SKM-1 (cell line): ENCODE measurements around the gene NME9.

Source experiments
- DNase-seq: peaks from one replicate; lab custom pipeline; 2025; ENCODE audit not compliant: unreplicated experiment; lab: John Stamatoyannopoulos, UW

The NME9 gene

GRCh38 chr3:138362538-138362937, 32.9 kb upstream of the NME9 start:
- no peak for DNase-seq

DNA sequence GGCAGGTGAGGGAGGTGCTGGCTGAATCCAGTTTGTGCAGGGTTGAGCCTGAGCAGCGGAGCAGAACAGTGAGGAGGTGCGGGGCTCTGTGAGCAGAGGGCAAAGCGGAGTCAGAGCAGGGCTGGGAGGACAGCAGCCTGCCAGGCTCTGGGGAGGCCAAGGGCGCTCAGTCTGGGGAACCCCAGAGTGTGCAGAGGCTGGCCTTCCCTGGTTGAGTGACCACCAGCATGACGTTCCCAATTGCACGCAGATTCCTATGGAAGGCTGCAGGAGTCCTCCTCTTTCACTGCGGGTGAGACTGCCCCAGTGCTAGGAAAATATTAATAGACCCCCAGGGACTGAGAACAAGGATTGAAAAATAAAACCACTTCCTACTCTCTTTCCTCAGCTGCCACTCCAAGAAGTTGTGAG, 31.9 kb upstream of the NME9 start:
- DNase-seq, result no peak

GRCh38 chr3:138360869-138361525, 31.3 kb upstream of the NME9 start:
- DNase-seq, result no peak

GRCh38 chr3:138359919-138360868, 30.5 kb upstream of the NME9 start:
- no peak for DNase-seq

DNA sequence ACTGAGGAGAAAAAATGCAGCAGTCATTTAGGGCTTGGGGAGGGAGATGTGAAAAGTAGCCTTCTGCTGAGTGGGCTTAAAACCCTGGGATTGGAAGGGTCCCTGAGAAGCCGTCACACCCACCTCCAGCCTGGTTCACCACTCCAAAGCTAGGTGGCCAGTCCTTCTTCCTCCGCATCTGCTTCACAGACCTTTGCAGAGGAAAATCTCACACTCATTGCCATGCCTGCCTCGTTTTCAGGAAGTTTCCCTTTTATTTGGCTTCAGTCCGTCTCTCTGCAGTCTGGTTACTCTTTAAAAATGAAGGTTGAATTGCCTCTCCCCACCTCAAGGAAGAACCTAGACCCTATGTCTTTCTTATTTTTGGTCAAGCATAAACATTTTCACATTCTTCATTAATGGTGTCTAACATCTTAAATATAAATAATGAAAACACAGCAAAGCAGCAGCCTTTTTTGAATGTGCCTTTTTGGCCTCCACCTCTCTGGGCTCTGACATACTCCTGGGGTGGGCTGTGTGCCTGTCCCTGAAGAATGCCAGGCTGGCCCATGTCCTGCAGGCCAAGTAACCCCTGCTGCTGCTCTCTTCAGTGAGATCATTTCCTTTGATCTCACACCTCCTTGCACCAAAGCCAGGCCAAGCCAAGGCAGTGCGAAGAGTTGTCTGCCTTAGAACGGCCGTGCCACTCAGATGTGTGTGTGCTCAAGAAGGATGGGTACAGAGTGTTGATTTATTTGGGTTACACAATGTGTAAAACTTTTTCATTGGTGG, 29.7 kb upstream of the NME9 start:
- no peak for DNase-seq

DNA sequence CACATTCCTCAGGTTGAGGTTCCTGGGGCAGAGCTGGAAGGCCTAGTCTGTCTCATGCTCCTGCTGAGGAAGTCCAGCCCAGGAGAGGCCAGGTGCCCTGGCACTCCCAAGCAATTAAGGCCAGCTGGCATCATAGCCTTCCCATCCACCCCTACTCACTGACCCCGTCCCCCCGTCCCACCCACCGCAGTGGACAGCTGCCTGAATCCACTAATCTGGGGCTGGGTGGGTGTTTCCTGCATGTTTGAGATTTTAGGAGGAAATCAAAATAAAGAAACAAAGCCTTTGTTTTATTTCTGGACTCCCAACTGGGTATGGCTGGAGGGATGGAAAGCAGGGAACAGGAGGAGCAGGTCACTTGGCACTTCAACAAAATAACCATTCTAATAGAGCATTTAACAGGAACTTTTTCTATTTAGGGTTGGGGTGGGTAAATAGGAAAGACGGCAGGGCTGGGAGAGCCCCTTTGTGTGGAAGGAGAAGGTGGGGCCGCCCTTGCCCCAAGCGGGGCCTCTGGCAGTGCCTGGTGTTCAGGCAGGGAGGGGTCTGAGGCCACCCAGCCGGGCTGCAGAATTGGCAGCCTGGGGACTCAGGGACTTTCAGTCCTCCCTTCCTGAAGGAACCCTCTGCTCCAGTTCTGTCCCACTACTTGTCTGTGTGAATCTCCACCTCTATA, 27.2 kb upstream of the NME9 start:
- DNase-seq, result no peak

GRCh38 chr3:138355071-138355470, 25.4 kb upstream of the NME9 start:
- no peak for DNase-seq

DNA sequence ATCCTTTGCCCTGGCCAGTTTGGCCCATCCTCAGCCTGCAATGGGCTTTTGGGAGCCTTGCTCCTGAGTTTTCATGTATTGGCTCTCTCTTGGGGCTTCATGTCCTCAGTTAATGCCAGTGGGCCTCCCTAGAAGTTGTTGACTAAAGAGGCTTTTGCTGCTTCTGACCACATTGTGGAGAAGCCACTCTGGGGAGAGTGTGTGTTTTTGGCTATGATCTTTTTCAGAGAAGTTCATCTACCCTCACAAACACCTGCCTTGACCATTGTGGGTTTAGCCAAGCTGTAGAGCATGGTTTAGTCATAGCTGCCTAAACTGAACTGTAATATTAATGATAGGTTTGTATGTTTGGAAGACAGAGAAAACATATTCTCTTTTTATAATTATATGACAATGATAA, 24.7 kb upstream of the NME9 start:
- no peak for DNase-seq

- DNase-seq, result no peak
Measured at GRCh38 chr3:138351916-138352550, 22.4 kb upstream of the NME9 start.

DNA sequence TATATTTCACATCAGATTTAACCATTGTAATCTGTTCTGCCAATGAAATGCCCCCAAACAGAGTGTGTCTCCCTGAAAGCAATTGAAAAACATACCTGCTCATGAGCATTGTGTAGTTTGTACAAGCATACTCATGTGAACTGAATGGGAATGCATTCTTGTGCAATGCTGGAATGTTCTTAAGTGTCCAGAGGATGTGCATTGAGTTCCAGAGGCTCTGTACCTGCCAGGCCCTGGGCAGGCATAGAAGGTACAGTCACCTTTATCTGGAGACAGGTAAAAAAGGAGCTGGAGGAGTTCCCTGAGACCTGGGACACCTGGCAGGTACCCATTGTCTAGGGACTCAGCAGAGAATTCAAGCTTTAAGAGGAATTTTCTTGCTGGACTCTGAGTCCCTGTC, 21.5 kb upstream of the NME9 start:
- DNase-seq, result no peak

DNA sequence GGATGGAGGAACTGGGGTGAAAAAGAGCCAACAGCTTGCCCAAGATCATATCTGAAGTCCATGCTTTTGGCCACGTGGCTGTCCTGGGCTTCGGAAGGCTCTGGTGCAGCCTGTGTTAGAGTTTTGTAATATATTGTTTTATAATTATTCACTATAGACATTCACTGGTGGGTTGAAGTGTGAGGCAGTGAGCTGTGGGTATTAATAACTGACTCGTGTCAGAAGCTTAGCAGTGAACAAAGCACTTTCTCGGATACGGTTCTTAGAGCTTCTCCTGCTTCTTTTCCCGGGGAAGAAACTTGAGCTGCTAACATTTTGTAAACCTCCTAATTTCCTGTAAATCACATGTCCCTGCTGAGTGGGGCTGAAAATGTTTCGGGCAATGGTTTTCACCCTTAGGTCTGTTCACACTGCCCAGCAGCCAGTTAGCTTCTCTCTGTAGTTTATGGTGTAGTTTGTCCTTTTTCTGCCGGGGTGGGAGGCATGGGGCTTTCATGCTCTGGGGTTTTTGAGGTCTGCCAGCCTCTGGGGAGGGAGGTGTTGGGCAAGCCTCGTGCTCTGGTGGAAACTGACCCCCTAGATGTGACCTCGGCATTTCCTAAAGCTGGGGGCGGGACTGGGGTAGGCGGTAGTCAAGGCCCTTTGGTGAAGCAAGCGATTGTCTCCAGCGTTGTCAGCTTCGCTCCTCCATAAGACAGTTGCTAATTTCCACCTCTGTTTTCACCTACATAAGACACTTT, 20.4 kb upstream of the NME9 start:
- peak; percentile 73 for DNase-seq

- DNase-seq, result no peak
Measured at GRCh38 chr3:138348754-138349739, 19.4 kb upstream of the NME9 start.

DNA sequence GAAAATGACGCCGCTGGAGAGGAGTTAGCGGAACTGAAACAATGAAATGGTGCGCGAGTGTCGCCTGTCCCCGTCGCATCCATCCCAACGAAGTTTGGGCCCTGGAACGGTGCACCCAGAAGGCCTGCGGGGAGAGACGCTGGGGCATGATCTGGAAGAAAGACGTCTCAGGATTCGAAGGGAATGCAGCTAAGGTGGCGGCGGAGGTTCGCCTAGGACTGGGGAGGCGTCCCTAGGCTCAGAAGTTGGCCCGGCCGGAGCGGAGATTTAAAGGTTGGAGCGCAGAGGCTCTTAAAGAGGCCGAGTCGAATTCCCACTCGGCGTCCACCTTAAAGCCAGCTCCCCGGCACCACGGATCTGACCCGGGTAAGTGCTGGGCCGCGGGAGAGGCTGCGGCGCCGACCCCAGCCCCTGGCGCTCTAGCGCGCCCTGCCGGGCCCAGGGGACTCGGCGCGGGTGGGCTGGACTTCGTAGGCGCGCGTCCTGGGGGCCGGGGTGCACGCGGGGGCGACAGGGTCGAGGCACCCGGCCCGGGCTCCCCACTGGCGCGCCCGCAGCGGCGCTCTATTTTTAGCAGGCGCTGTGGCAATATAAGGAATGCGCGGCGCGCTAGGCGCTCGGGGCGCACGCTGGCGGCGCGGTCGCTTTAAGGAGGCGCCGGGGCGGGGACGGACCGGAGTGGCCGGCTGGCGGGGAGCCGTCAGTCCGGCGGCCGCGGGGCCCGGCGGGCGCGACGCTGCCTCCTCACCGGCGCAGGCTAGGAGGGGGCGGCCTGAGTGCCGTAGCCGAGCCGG, 18.5 kb upstream of the NME9 start, which contains the start of gene MRAS:
TSS of gene MRAS (plus strand) at position 620 of the 794 bp plus-strand sequence. CDS start 24,305 bp downstream, outside the sequence.
- no peak for DNase-seq

- no peak for DNase-seq
Measured at GRCh38 chr3:138344754-138345153, 15.1 kb upstream of the NME9 start.

DNA sequence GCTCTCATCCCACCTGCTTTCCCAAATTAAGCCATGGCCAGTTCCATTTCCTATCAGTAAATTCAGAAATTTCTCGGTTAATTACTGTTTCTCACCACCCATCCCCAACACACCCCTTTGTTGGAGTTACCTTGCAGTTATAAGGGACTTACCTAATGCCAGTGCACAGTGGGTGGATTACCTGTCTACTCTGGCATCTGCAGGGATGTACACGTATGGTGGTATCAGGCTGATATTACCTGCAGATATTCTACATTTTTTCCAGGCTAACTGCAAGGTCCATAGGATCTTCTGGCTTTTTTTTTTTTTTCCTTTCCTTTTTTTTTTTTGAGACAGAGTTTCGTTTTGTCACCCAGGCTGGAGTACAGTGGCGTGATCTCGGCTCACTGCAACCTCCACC, 10.9 kb upstream of the NME9 start:
- DNase-seq, result no peak

- DNase-seq, result no peak
Measured at GRCh38 chr3:138338811-138339210, 9.2 kb upstream of the NME9 start.

GRCh38 chr3:138338244-138338643, 8.6 kb upstream of the NME9 start:
- no peak for DNase-seq
